Fibroblast of lung (primary cell): ENCODE measurements around the gene PLXNA2. TPM values are rescaled to one million over a fixed set of nuclear protein-coding genes. Genes with fewer than 3 reads are reported as not detected.

Experiments
- DNase-seq, 2 donors: peaks; one replicate each; pipeline versions ENCODE4 v3.0.0 to v3.0.0-alpha.2; 2010; ENCODE audit warnings: low read depth in 2 of 2
- H2AFZ ChIP-seq: 2 replicates; pipeline ENCODE4 v1.5.1; 2012; ENCODE audit warnings: low read length, control low read depth, inconsistent platforms
- H3K27ac ChIP-seq: 2 replicates; pipeline ENCODE4 v1.5.1; 2011; ENCODE audit warnings: low read length, control low read depth; ENCODE audit not compliant: insufficient read depth
- H3K27me3 ChIP-seq: 2 replicates; pipeline ENCODE4 v1.5.1; 2011; ENCODE audit warnings: mild to moderate bottlenecking, low read length; ENCODE audit not compliant: control insufficient read depth, insufficient read depth
- H3K36me3 ChIP-seq: 2 replicates; pipeline ENCODE4 v1.5.1; 2011; ENCODE audit warnings: low read length; ENCODE audit not compliant: control insufficient read depth, insufficient read depth
- H3K4me1 ChIP-seq: 2 replicates; pipeline ENCODE4 v1.5.1; 2011; ENCODE audit warnings: low read length; ENCODE audit not compliant: control insufficient read depth, insufficient read depth; ENCODE audit errors: extremely low read depth
- H3K4me2 ChIP-seq: 2 replicates; pipeline ENCODE4 v1.5.1; 2011; ENCODE audit warnings: low read length, control low read depth; ENCODE audit not compliant: insufficient read depth; ENCODE audit errors: extremely low read depth
- H3K4me3 ChIP-seq, 4 experiments: fragments of 200-600 bp in 1 of 4; sonication (generic) in 1 of 4; replicated peaks in 1 of 4; 2 replicates each; pipeline ENCODE4 v1.5.1; 2011 to 2016; ENCODE audit warnings: low read length in 4 of 4, low read depth in 3 of 4, mild to moderate bottlenecking in 3 of 4, control low read depth in 2 of 4, inconsistent platforms in 1 of 4, mixed read lengths in 1 of 4; ENCODE audit not compliant: insufficient read depth in 1 of 4; ENCODE audit errors: control extremely low read depth in 1 of 4
- H3K79me2 ChIP-seq: 2 replicates; pipeline ENCODE4 v1.5.1; 2012; ENCODE audit warnings: mild to moderate bottlenecking, low read length, inconsistent platforms; ENCODE audit not compliant: control insufficient read depth, insufficient read depth
- H3K9ac ChIP-seq: 2 replicates; pipeline ENCODE4 v1.5.1; 2011; ENCODE audit warnings: mild to moderate bottlenecking, low read length, control low read depth; ENCODE audit not compliant: insufficient read depth
- H3K9me3 ChIP-seq: 2 replicates; pipeline ENCODE4 v1.5.1; 2012; ENCODE audit warnings: low read depth, low read length; ENCODE audit not compliant: control insufficient read depth, insufficient read depth
- H4K20me1 ChIP-seq: 2 replicates; pipeline ENCODE4 v1.5.1; 2011; ENCODE audit warnings: low read length; ENCODE audit not compliant: control insufficient read depth, insufficient read depth; ENCODE audit errors: extremely low read depth
- EZH2 ChIP-seq: IDR thresholded peaks from 2 replicates; pipeline ENCODE4 v1.5.1; 2012; ENCODE audit warnings: low read length, control low read depth, mild to moderate bottlenecking; ENCODE audit errors: missing control alignments
- polyA plus RNA-seq, 2 donors: library from polyadenylated mRNA; depleted of rRNA in 1 of 2; stranded (reverse) in 1 of 2; unstranded in 1 of 2; fragments of >200 nt; gene quantifications; 2 replicates each; pipeline ENCODE4 v1.2.1, GENCODE V29; 2011 to 2012; ENCODE audit warnings: missing spikeins in 1 of 2
- total RNA-seq: library from RNA; depleted of rRNA; stranded (reverse); fragments of >200 nt; gene quantifications from 2 replicates; pipeline ENCODE4 v1.2.1, GENCODE V29; 2014
- TF ChIP-seq, protein P1 (sequence below), 2 donors: IDR thresholded peaks in 1 of 2; conservative IDR thresholded peaks in 1 of 2; 1 replicate in 1 of 2; 2 replicates in 1 of 2; pipeline ENCODE4 v1.5.1; 2011 to 2012; ENCODE audit warnings: low read length in 2 of 2, control low read depth in 1 of 2, inconsistent platforms in 1 of 2, low read depth in 1 of 2, mild to moderate bottlenecking in 1 of 2

PLXNA2 gene
- total and polyA plus RNA-seq, 2 donors (not counting 1 experiment from before 2014, with no cell fraction given), result 0.43 to 2.0 TPM

DNA sequence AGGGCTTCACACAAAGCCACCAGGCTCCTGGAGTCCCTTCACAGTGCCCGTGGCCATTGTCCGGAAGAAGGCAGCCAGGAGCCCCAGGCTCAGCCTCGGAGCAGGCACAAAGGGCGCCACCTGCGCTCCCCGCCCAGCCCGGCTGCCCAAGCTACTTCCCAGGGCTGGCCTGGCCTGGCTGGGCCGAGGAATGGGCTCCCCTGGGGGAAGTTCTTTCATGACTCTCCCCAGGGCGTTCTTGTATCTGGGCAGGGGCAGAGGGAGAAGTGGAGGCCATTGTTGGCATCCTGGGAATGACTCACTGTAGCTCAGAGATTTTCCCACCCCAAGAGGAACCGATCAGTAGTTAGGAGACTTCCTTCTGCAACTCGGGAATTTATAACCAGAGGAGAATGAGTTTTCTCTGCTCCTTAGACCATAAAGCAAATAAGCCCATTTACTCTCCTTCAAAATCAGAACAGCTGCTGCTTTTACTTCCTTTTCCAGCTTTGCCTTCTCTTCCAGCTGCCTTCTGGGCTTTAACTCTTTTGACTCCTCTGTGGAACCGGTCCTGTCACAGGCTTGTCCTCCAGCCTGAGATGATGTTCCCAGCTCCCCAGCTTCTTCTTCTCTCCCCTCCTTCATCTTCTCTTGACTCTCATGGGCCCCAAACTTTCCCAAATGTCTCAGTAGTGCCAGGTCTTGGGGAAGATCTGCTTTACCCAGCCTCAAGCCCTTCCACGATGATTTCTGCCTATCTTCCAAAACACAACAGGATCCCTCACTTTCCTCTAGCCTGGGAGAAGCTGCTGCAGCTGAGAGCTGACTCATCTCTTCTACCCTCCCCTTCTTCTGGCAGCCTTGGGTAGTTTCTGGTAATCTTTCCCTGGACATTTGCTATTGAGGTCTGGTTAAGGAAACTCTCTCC, 214.6 kb downstream of the PLXNA2 start:
- no peaks in the 10 kb centered on the region for H3K79me2 ChIP-seq
- no peaks in the 10 kb centered on the region for H3K9me3 ChIP-seq
- H3K4me2 ChIP-seq, result peak overlapping the region; percentile 77
- no peaks in the 10 kb centered on the region for H4K20me1 ChIP-seq
- H3K27ac ChIP-seq, result peak overlapping the region; percentile 66
- H3K4me1 ChIP-seq, result peaks cover 4% of the 10 kb centered on the region
- H3K9ac ChIP-seq, result no peak overlapping the region
- H3K27me3 ChIP-seq, result no peaks in the 10 kb centered on the region
- peak overlapping the region; percentile 62 for H2AFZ ChIP-seq
- H3K36me3 ChIP-seq, result no peaks in the 10 kb centered on the region
- peak overlapping the region in 1 of 4 experiments; percentile 34 for H3K4me3 ChIP-seq
- peak; percentile 80 for DNase-seq
- TF ChIP-seq, protein P1, sequence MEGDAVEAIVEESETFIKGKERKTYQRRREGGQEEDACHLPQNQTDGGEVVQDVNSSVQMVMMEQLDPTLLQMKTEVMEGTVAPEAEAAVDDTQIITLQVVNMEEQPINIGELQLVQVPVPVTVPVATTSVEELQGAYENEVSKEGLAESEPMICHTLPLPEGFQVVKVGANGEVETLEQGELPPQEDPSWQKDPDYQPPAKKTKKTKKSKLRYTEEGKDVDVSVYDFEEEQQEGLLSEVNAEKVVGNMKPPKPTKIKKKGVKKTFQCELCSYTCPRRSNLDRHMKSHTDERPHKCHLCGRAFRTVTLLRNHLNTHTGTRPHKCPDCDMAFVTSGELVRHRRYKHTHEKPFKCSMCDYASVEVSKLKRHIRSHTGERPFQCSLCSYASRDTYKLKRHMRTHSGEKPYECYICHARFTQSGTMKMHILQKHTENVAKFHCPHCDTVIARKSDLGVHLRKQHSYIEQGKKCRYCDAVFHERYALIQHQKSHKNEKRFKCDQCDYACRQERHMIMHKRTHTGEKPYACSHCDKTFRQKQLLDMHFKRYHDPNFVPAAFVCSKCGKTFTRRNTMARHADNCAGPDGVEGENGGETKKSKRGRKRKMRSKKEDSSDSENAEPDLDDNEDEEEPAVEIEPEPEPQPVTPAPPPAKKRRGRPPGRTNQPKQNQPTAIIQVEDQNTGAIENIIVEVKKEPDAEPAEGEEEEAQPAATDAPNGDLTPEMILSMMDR (conservative IDR thresholded peaks at IDR 0.05 in 1 of 2, IDR thresholded peaks at IDR 0.05 in 1 of 2; ENCODE audit: low read depth in 1 of 2, low read length in 2 of 2), result no peak
- TF ChIP-seq EZH2, result no peak

DNA sequence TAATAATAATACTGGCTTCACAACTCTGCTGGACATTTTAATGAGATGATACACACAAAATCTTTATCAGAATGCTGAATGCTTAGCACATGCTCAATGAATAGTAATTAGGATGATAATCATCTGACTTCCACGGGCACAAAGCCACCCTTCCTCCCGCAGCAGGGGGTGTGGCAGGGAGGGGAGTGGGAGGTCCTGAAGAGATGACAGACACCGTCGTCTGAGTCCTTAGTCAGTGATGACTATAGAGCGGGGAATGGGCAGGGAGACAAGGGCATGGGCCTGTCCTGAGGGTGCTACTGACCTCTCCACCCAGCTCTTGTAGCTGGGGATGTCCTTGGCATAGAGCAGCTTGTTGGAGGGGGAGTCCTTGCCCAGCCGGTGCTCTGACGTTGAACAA, 215.7 kb downstream of the PLXNA2 start:
- H3K9me3 ChIP-seq, result no peaks in the 10 kb centered on the region
- H3K4me3 ChIP-seq, result no peak overlapping the region
- H3K36me3 ChIP-seq, result no peaks in the 10 kb centered on the region
- H4K20me1 ChIP-seq, result no peaks in the 10 kb centered on the region
- DNase-seq, result no peak
- no peaks in the 10 kb centered on the region for H3K27me3 ChIP-seq
- no peak overlapping the region for H3K9ac ChIP-seq
- H3K27ac ChIP-seq, result no peak overlapping the region
- no peak overlapping the region for H3K4me2 ChIP-seq
- no peaks in the 10 kb centered on the region for H3K79me2 ChIP-seq
- TF ChIP-seq EZH2, result no peak
- TF ChIP-seq, protein P1 (conservative IDR thresholded peaks at IDR 0.05 in 1 of 2, IDR thresholded peaks at IDR 0.05 in 1 of 2; ENCODE audit: low read depth in 1 of 2, low read length in 2 of 2), result no peak
- H3K4me1 ChIP-seq, result peaks cover 4% of the 10 kb centered on the region
- no peak overlapping the region for H2AFZ ChIP-seq

DNA sequence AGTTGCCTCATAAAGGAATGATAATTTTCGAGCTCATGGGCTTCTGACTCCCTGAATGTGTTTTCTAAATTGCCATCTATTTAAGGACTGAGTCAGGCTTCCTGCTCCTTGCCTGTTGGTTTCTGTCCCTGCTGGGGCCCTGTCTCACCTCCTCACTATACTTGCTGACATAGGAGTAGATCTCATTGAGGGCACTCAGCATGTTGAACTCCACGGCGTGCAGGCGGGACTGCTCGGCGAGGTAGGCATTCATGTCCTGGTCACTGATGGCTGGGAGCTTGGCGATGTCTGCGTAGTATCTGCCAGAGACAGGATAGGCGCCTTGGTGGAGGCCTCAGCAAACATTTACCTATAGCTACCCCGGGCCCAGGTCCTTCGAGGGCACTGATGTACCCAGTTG, 216.3 kb downstream of the PLXNA2 start:
- no peak for DNase-seq
- Histone ChIP-seq H3K4me3 (no peak overlapping the region), H3K27ac (no peak overlapping the region), H3K79me2 (no peaks in the 10 kb centered on the region), H3K4me1 (peaks cover 4% of the 10 kb centered on the region), H4K20me1 (no peaks in the 10 kb centered on the region), H3K4me2 (no peak overlapping the region), H2AFZ (no peak overlapping the region), H3K9me3 (no peaks in the 10 kb centered on the region), H3K9ac (no peak overlapping the region), H3K27me3 (no peaks in the 10 kb centered on the region), H3K36me3 (no peaks in the 10 kb centered on the region)
- TF ChIP-seq, protein P1 (conservative IDR thresholded peaks at IDR 0.05 in 1 of 2, IDR thresholded peaks at IDR 0.05 in 1 of 2; ENCODE audit: low read depth in 1 of 2, low read length in 2 of 2), result no peak
- no peak for TF ChIP-seq EZH2
